K562 (cell line): ENCODE measurements around the gene LRIF1. TPM values are rescaled to one million over a fixed set of nuclear protein-coding genes. Genes with fewer than 3 reads are reported as not detected.

Source experiments
- polyA plus RNA-seq, 8 experiments: library from polyadenylated mRNA; depleted of rRNA in 4 of 8; stranded (reverse) in 5 of 8; unstranded in 3 of 8; fragments of >200 nt; fragmentation: Nextera tagmentation in 2 of 8; fragmentation: Illumina TruSeq in 1 of 8; extraction: Ambion mirVana in 2 of 8; extraction: Trizol in 1 of 8; gene quantifications; 2 replicates each; pipeline versions ENCODE4 v1.2.1 to v1.2.3, GENCODE V29; 2011 to 2014; ENCODE audit warnings: inconsistent platforms in 1 of 8, missing spikeins in 1 of 8
- total RNA-seq, 7 experiments: library from RNA; depleted of rRNA in 6 of 7; stranded (reverse); fragments of >200 nt in 6 of 7; fragmentation: Illumina TruSeq in 2 of 7; extraction: Trizol in 2 of 7; gene quantifications; 2 replicates each; pipeline versions ENCODE4 v1.2.1 to v1.2.3, GENCODE V29; 2011 to 2021; ENCODE audit warnings: low replicate concordance in 1 of 7

LRIF1 gene
- total and polyA plus RNA-seq, 9 of the 15 experiments (the other 6 are each of a cell fraction or from before 2014, with no cell fraction given), result 35.6 to 88.8 (median 74.1) TPM

Other genes with a start within 250 kb of the LRIF1 start
- gene CD53, start 90.8 kb downstream of the LRIF1 start, total RNA-seq (2014; rRNA removed), result 63.5 and 79.5 TPM in 2 replicates
- 105 and 109 TPM in 2 replicates for gene CD53, start 90.8 kb downstream of the LRIF1 start, total RNA-seq (2014; rRNA removed; fragmentation: Illumina TruSeq; extraction: Trizol)
- gene CD53, start 90.8 kb downstream of the LRIF1 start, total RNA-seq (2015; rRNA removed; fragmentation: Illumina TruSeq; extraction: Trizol), result 206 and 220 TPM in 2 replicates
- gene CD53, start 90.8 kb downstream of the LRIF1 start, total RNA-seq (2021), result 68.2 and 79.5 TPM in 2 replicates
- 144 and 443 TPM in 2 replicates for gene CD53, start 90.8 kb downstream of the LRIF1 start, polyA plus RNA-seq (2011; rRNA removed)
- gene CD53, start 90.8 kb downstream of the LRIF1 start, polyA plus RNA-seq (2014; fragmentation: Illumina TruSeq; extraction: Trizol), result 121 and 131 TPM in 2 replicates
- gene CD53, start 90.8 kb downstream of the LRIF1 start, polyA plus RNA-seq (2014; fragmentation: Nextera tagmentation; extraction: Ambion mirVana), result 100 to 1,000 TPM; 161 to 172 TPM
- 106 and 112 TPM in 2 replicates for gene CD53, start 90.8 kb downstream of the LRIF1 start, polyA plus RNA-seq (2014; rRNA removed)
- gene DRAM2, start 176.2 kb upstream of the LRIF1 start, total RNA-seq (2014; rRNA removed), result 29.0 and 38.2 TPM in 2 replicates
- 53.5 and 56.8 TPM in 2 replicates for gene DRAM2, start 176.2 kb upstream of the LRIF1 start, total RNA-seq (2014; rRNA removed; fragmentation: Illumina TruSeq; extraction: Trizol)
- gene DRAM2, start 176.2 kb upstream of the LRIF1 start, total RNA-seq (2015; rRNA removed; fragmentation: Illumina TruSeq; extraction: Trizol), result 43.3 and 44.1 TPM in 2 replicates
- 35.9 and 41.9 TPM in 2 replicates for gene DRAM2, start 176.2 kb upstream of the LRIF1 start, total RNA-seq (2021)
- gene DRAM2, start 176.2 kb upstream of the LRIF1 start, polyA plus RNA-seq (2011; rRNA removed), result 158 and 161 TPM in 2 replicates
- 67.4 and 77.7 TPM in 2 replicates for gene DRAM2, start 176.2 kb upstream of the LRIF1 start, polyA plus RNA-seq (2014; fragmentation: Illumina TruSeq; extraction: Trizol)
- gene DRAM2, start 176.2 kb upstream of the LRIF1 start, polyA plus RNA-seq (2014; fragmentation: Nextera tagmentation; extraction: Ambion mirVana), result 100 to 1,000 TPM in 1 of 2 experiments, 10 to 100 TPM in 1; 93.4 to 101 TPM
- 46.4 and 60.2 TPM in 2 replicates for gene DRAM2, start 176.2 kb upstream of the LRIF1 start, polyA plus RNA-seq (2014; rRNA removed)
- 24.4 and 25.1 TPM in 2 replicates for gene CEPT1, start 176.3 kb upstream of the LRIF1 start, total RNA-seq (2014; rRNA removed)
- 52.7 and 54.1 TPM in 2 replicates for gene CEPT1, start 176.3 kb upstream of the LRIF1 start, total RNA-seq (2014; rRNA removed; fragmentation: Illumina TruSeq; extraction: Trizol)
- 42.3 and 47.6 TPM in 2 replicates for gene CEPT1, start 176.3 kb upstream of the LRIF1 start, total RNA-seq (2015; rRNA removed; fragmentation: Illumina TruSeq; extraction: Trizol)
- gene CEPT1, start 176.3 kb upstream of the LRIF1 start, total RNA-seq (2021), result 35.5 and 45.7 TPM in 2 replicates
- 72.6 and 73.9 TPM in 2 replicates for gene CEPT1, start 176.3 kb upstream of the LRIF1 start, polyA plus RNA-seq (2011; rRNA removed)
- gene CEPT1, start 176.3 kb upstream of the LRIF1 start, polyA plus RNA-seq (2014; fragmentation: Illumina TruSeq; extraction: Trizol), result 30.9 and 42.4 TPM in 2 replicates
- gene CEPT1, start 176.3 kb upstream of the LRIF1 start, polyA plus RNA-seq (2014; fragmentation: Nextera tagmentation; extraction: Ambion mirVana), result 10 to 100 TPM; 39.1 to 46.4 TPM
- gene CEPT1, start 176.3 kb upstream of the LRIF1 start, polyA plus RNA-seq (2014; rRNA removed), result 28.0 and 33.1 TPM in 2 replicates
- gene DENND2D, start 236.7 kb upstream of the LRIF1 start, total RNA-seq (2014; rRNA removed), result not detected in 2 replicates
- not detected in 2 replicates for gene DENND2D, start 236.7 kb upstream of the LRIF1 start, total RNA-seq (2014; rRNA removed; fragmentation: Illumina TruSeq; extraction: Trizol)
- gene DENND2D, start 236.7 kb upstream of the LRIF1 start, total RNA-seq (2015; rRNA removed; fragmentation: Illumina TruSeq; extraction: Trizol), result 0.15 TPM in 1 of 2 replicates, not detected in the other
- gene DENND2D, start 236.7 kb upstream of the LRIF1 start, total RNA-seq (2021), result 0.36 and 0.44 TPM in 2 replicates
- gene DENND2D, start 236.7 kb upstream of the LRIF1 start, polyA plus RNA-seq (2011; rRNA removed), result not detected in 2 replicates
- 0.13 TPM in 1 of 2 replicates, not detected in the other for gene DENND2D, start 236.7 kb upstream of the LRIF1 start, polyA plus RNA-seq (2014; fragmentation: Illumina TruSeq; extraction: Trizol)
- gene DENND2D, start 236.7 kb upstream of the LRIF1 start, polyA plus RNA-seq (2014; fragmentation: Nextera tagmentation; extraction: Ambion mirVana), result under 1 TPM in 1 of 2 experiments, not detected in 1; 0.08 TPM
- not detected in 2 replicates for gene DENND2D, start 236.7 kb upstream of the LRIF1 start, polyA plus RNA-seq (2014; rRNA removed)